OCI-LY1 (cell line): ENCODE data around the gene KIAA1328.

ENCODE experiments used
- CTCF ChIP-seq: fragments of 200-600 bp; sonication (generic), shearing (Covaris generic); IDR thresholded peaks from 2 replicates; pipeline ENCODE4 v1.5.1; 2017; ENCODE audit warnings: mild to moderate bottlenecking, antibody characterized with exemption, low read length, moderate library complexity, mixed read lengths
- EZH2 ChIP-seq: fragments of 200-600 bp; sonication (generic), shearing (Covaris generic); IDR thresholded peaks from 2 replicates; pipeline ENCODE4 v1.8.0; 2017; ENCODE audit warnings: borderline replicate concordance, mixed run types, mild to moderate bottlenecking, antibody characterized with exemption, low read length, moderate library complexity, mixed read lengths

GRCh38 chr18:37222999-37223378 is 394.1 kb downstream of the KIAA1328 start:
- no peak for TF ChIP-seq CTCF
- TF ChIP-seq EZH2: no peak
